Skeletal muscle tissue (tissue), 4 donors: Measurements from ENCODE around the gene XPNPEP3. TPM values are rescaled to one million over a fixed set of nuclear protein-coding genes. Genes with fewer than 3 reads are reported as not detected.

Source experiments
- H3K27ac ChIP-seq: one replicate; pipeline ENCODE4 v1.7.0; 2013; ENCODE audit warnings: mild to moderate bottlenecking, low read depth, low read length, inconsistent platforms
- H3K27me3 ChIP-seq, 3 donors: one replicate each; pipeline ENCODE4 v1.7.0; 2013; ENCODE audit warnings: low read length in 3 of 3; ENCODE audit not compliant: control insufficient read depth in 3 of 3, insufficient read depth in 3 of 3
- H3K36me3 ChIP-seq, 3 donors: one replicate each; pipeline ENCODE4 v1.7.0; 2013; ENCODE audit warnings: low read length in 3 of 3; ENCODE audit not compliant: control insufficient read depth in 3 of 3, insufficient read depth in 3 of 3
- H3K4me1 ChIP-seq, 3 donors: one replicate each; pipeline ENCODE4 v1.7.0; 2013; ENCODE audit warnings: low read length in 3 of 3, mild to moderate bottlenecking in 3 of 3; ENCODE audit not compliant: control insufficient read depth in 3 of 3, insufficient read depth in 3 of 3
- H3K4me3 ChIP-seq, 3 donors: one replicate each; pipeline ENCODE4 v1.7.0; 2013; ENCODE audit warnings: low read length in 3 of 3
- H3K9ac ChIP-seq, 3 donors: one replicate each; pipeline ENCODE4 v1.7.0; 2013; ENCODE audit warnings: low read length in 3 of 3, mild to moderate bottlenecking in 3 of 3, moderate library complexity in 2 of 3, low read depth in 1 of 3
- H3K9me3 ChIP-seq, 3 donors: one replicate each; pipeline ENCODE4 v1.7.0; 2013; ENCODE audit warnings: low read length in 3 of 3; ENCODE audit not compliant: control insufficient read depth in 3 of 3
- total RNA-seq: library from RNA; depleted of rRNA; stranded (reverse); fragments of >200 nt; gene quantifications from one replicate; pipeline ENCODE4 v1.2.3, GENCODE V29; 2014
- donor health status: Osteomylitis.

The XPNPEP3 gene
- total RNA-seq, 1 donor from 2014 or later, result 8.9 TPM

GRCh38 chr22:40953471-40953870 is 96.5 kb downstream of the XPNPEP3 start:
- peaks cover 14 to 29% (median 21%) of the 10 kb centered on the region in 3 donors for H3K4me1 ChIP-seq
- no peak overlapping the region for H3K4me3 ChIP-seq
- peak overlapping the region in 1 of 3 donors; percentile 55 for H3K9ac ChIP-seq
- no peak overlapping the region for H3K27ac ChIP-seq
- H3K27me3 ChIP-seq, result no peaks in the 10 kb centered on the region
- H3K9me3 ChIP-seq, result no peaks in the 10 kb centered on the region
- H3K36me3 ChIP-seq, result peaks cover 4 to 8% (median 7%) of the 10 kb centered on the region in 3 donors

- Histone ChIP-seq H3K27ac (no peak overlapping the region), H3K4me1 (peaks cover 14 to 29% (median 21%) of the 10 kb centered on the region in 3 donors), H3K9ac (no peak overlapping the region), H3K4me3 (no peak overlapping the region), H3K36me3 (peaks cover 4 to 8% (median 7%) of the 10 kb centered on the region in 3 donors), H3K9me3 (no peaks in the 10 kb centered on the region), H3K27me3 (no peaks in the 10 kb centered on the region)
Measured at GRCh38 chr22:40954113-40954512, 97.2 kb downstream of the XPNPEP3 start.

DNA sequence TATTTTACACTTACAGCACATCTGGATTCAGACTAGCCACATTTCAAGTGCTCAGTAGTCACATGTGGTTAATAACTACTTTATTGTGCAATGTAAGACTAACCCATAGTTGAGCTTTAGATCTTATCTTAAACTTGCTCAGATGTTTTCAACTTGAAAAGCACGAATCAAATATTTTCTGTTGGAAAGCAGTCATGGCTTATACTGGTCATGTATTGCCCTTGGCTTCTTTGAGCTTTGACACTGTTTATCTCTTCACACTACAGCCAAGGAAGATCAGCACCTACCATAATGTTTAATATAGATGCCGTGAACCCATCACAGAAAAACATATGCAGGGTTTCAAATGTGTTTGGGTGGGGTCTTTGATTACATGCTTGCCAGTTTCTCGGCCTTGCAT is 98.6 kb downstream of the XPNPEP3 start:
- Histone ChIP-seq H3K4me3 (no peak overlapping the region), H3K36me3 (peaks cover 4 to 8% (median 7%) of the 10 kb centered on the region in 3 donors), H3K9me3 (no peaks in the 10 kb centered on the region), H3K27me3 (no peaks in the 10 kb centered on the region), H3K4me1 (peaks cover 12 to 25% (median 18%) of the 10 kb centered on the region in 3 donors), H3K9ac (peak overlapping the region in 1 of 3 donors; percentile 33), H3K27ac (no peak overlapping the region)

- Histone ChIP-seq H3K27ac (no peak overlapping the region), H3K4me3 (no peak overlapping the region), H3K4me1 (peaks cover 7 to 14% (median 12%) of the 10 kb centered on the region in 3 donors), H3K9me3 (no peaks in the 10 kb centered on the region), H3K9ac (no peak overlapping the region), H3K27me3 (no peaks in the 10 kb centered on the region), H3K36me3 (peaks cover 7 to 13% (median 10%) of the 10 kb centered on the region in 3 donors)
Measured at GRCh38 chr22:40957601-40958000, 100.7 kb downstream of the XPNPEP3 start.

- peaks cover 7 to 13% (median 10%) of the 10 kb centered on the region in 3 donors for H3K36me3 ChIP-seq
- H3K27ac ChIP-seq, result no peak overlapping the region
- H3K4me3 ChIP-seq, result no peak overlapping the region
- H3K9ac ChIP-seq, result no peak overlapping the region
- no peaks in the 10 kb centered on the region for H3K9me3 ChIP-seq
- no peaks in the 10 kb centered on the region for H3K27me3 ChIP-seq
- peaks cover 3 to 7% (median 6%) of the 10 kb centered on the region in 3 donors for H3K4me1 ChIP-seq
Measured at GRCh38 chr22:40958299-40958698, 101.4 kb downstream of the XPNPEP3 start.

- Histone ChIP-seq H3K27me3 (no peaks in the 10 kb centered on the region), H3K9ac (no peak overlapping the region), H3K9me3 (no peaks in the 10 kb centered on the region), H3K36me3 (peaks cover 16 to 25% (median 20%) of the 10 kb centered on the region in 3 donors), H3K4me1 (peaks cover 0 to 3% (median 0%) of the 10 kb centered on the region in 3 donors), H3K27ac (no peak overlapping the region), H3K4me3 (no peak overlapping the region)
Measured at GRCh38 chr22:40960145-40960544, 103.2 kb downstream of the XPNPEP3 start.

- H3K4me1 ChIP-seq, result peaks cover 4 to 7% (median 4%) of the 10 kb centered on the region in 3 donors
- no peaks in the 10 kb centered on the region for H3K27me3 ChIP-seq
- no peaks in the 10 kb centered on the region for H3K9me3 ChIP-seq
Measured at GRCh38 chr22:40965936-40966725, 109.2 kb downstream of the XPNPEP3 start.

DNA sequence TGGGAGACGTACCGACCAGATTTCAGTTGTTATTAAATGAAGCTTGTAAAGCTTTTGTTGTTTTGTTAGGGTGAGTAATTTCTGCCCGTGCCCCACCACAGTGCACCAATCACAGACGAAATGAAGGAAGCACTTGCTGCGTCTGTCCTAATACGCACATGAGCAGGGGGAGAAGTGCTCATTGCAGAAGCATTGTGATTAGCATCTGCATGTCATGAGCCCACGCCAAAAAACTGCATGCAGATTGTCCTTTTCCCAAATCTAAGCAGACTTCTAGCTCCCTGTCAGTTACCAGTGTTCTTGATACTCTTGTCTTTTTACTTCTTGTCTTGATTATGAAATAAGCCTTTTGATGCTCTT is 109.8 kb downstream of the XPNPEP3 start:
- H3K9me3 ChIP-seq, result no peaks in the 10 kb centered on the region
- H3K4me1 ChIP-seq, result peaks cover 4 to 7% (median 4%) of the 10 kb centered on the region in 3 donors
- no peak overlapping the region for H3K27ac ChIP-seq
- H3K4me3 ChIP-seq, result no peak overlapping the region
- H3K9ac ChIP-seq, result no peak overlapping the region
- no peaks in the 10 kb centered on the region for H3K27me3 ChIP-seq
- peaks cover 30 to 53% (median 41%) of the 10 kb centered on the region in 3 donors for H3K36me3 ChIP-seq

More at GRCh38 chr22:40965936-40966725, 109.2 kb downstream of the XPNPEP3 start:
- H3K4me3 ChIP-seq, result no peak overlapping the region
- H3K36me3 ChIP-seq, result peaks cover 30 to 55% (median 41%) of the 10 kb centered on the region in 3 donors
- no peak overlapping the region for H3K27ac ChIP-seq
- no peak overlapping the region for H3K9ac ChIP-seq

DNA sequence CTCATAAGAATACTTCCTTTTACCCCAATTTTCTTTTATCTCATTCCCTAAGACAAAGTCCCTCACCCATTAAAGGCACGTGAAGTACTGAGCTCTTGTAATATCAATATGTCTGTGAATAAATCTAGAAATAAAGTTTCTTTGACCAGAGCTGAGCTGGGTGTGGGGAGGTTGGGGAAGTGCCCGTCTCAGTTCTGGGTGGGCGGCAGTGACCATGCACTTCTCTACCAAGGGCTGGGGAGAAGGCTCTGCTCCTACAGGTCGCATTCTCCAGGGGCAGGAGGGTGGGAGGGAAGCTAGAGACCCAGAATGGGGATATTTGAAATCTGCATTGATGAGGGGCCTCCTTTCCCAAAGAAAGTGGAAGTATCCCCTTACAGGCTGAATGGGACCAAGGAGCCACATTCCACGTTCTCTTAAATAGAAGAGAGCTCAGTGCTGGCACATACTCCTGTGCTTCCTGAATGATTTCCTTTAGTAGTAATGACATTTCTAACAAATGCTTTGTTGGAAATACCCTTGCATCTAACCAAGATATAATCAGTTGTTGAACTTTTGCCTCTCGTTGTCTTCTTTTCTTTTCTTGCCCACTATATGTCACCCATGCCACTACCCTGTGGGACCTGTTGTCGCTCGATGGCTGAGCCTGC is 110.3 kb downstream of the XPNPEP3 start:
- H3K9me3 ChIP-seq, result no peaks in the 10 kb centered on the region
- H3K27ac ChIP-seq, result no peak overlapping the region
- H3K4me1 ChIP-seq, result peaks cover 4 to 7% (median 4%) of the 10 kb centered on the region in 3 donors
- no peak overlapping the region for H3K4me3 ChIP-seq
- H3K9ac ChIP-seq, result no peak overlapping the region
- no peaks in the 10 kb centered on the region for H3K27me3 ChIP-seq
- H3K36me3 ChIP-seq, result peaks cover 30 to 58% (median 42%) of the 10 kb centered on the region in 3 donors

DNA sequence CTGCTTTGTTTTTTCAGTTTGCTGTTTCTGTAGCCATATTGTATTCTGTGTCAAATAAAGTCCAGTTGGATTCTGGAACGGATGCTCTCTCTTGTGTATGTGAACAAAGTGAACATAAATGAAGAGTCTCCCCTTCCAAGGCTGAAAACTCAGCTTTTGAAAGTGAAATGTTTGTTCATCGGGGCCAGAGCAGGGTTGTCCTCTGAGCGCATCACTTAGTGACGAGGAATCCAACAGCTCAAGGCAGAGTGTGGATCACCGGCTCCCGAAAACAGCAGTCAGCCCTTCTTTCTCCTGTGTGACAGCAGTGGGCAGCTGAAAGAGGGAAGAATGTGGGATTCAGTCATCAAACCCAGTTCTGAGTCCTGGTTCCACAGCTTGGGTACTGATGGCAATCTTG is 115.6 kb downstream of the XPNPEP3 start:
- H3K9ac ChIP-seq, result no peak overlapping the region
- no peaks in the 10 kb centered on the region for H3K9me3 ChIP-seq
- no peak overlapping the region for H3K4me3 ChIP-seq
- H3K27ac ChIP-seq, result no peak overlapping the region
- H3K4me1 ChIP-seq, result no peaks in the 10 kb centered on the region
- H3K36me3 ChIP-seq, result peaks cover 26 to 37% (median 32%) of the 10 kb centered on the region in 3 donors
- no peaks in the 10 kb centered on the region for H3K27me3 ChIP-seq
